CD4-positive, alpha-beta memory T cell (primary cell): Measurements from ENCODE around the gene SERPINA3. TPM values are rescaled to one million over a fixed set of nuclear protein-coding genes. Genes with fewer than 3 reads are reported as not detected.

Experiments used
- CTCF ChIA-PET: fragments of 350-600 bp; sonication (Branson Sonifier 250); formaldehyde crosslinking; loops from one replicate; lab custom pipeline; 2021; ENCODE audit warnings: inconsistent platforms; ENCODE audit not compliant: partially characterized antibody; lab: Charles Lee
- POLR2A ChIA-PET: fragments of 350-600 bp; sonication (Branson Sonifier 250); formaldehyde crosslinking; loops from one replicate; lab custom pipeline; 2021; ENCODE audit not compliant: partially characterized antibody; lab: Charles Lee
- DNase-seq, 5 donors: peaks; one replicate each; pipeline versions ENCODE4 v3.0.0 to v3.0.0-alpha.2; 2020 to 2022; ENCODE audit warnings: mixed read lengths in 1 of 5
- H3K27ac ChIP-seq: one replicate; pipeline ENCODE4 v1.7.0; 2013; ENCODE audit warnings: low read depth, low read length
- H3K27me3 ChIP-seq: 2 replicates; pipeline ENCODE4 v1.7.0; 2013; ENCODE audit warnings: mild to moderate bottlenecking, low read length, moderate library complexity; ENCODE audit not compliant: insufficient read depth
- H3K36me3 ChIP-seq: 2 replicates; pipeline ENCODE4 v1.7.0; 2013; ENCODE audit warnings: mild to moderate bottlenecking, low read length, moderate library complexity; ENCODE audit not compliant: insufficient read depth
- H3K4me1 ChIP-seq: 2 replicates; pipeline ENCODE4 v1.7.0; 2013; ENCODE audit warnings: mild to moderate bottlenecking, low read length, moderate library complexity; ENCODE audit not compliant: insufficient read depth
- H3K4me3 ChIP-seq, 2 donors: one replicate each; pipeline ENCODE4 v1.7.0; 2013; ENCODE audit warnings: low read length in 2 of 2, mild to moderate bottlenecking in 1 of 2
- H3K9me3 ChIP-seq, 2 donors: one replicate each; pipeline ENCODE4 v1.7.0; 2013; ENCODE audit warnings: low read length in 2 of 2, control low read depth in 1 of 2; ENCODE audit not compliant: control insufficient read depth in 1 of 2
- H3K27ac Mint-ChIP-seq, 7 donors: one replicate each; pipeline ENCODE4 v1.8.0; 2020 to 2021; ENCODE audit warnings: mixed read lengths in 7 of 7, mild to moderate bottlenecking in 6 of 7, inconsistent platforms in 3 of 7, moderate library complexity in 3 of 7
- H3K27me3 Mint-ChIP-seq, 2 donors: one replicate each; pipeline ENCODE4 v1.8.0; 2020 to 2021; ENCODE audit warnings: mixed read lengths in 2 of 2
- H3K36me3 Mint-ChIP-seq, 2 donors: one replicate each; pipeline ENCODE4 v1.8.0; 2020 to 2021; ENCODE audit warnings: mixed read lengths in 2 of 2, inconsistent platforms in 1 of 2, mild to moderate bottlenecking in 1 of 2
- H3K4me1 Mint-ChIP-seq, 4 donors: one replicate each; pipeline ENCODE4 v1.8.0; 2020 to 2021; ENCODE audit warnings: mixed read lengths in 4 of 4, mild to moderate bottlenecking in 1 of 4
- H3K4me3 Mint-ChIP-seq, 8 donors: one replicate each; pipeline ENCODE4 v1.8.0; 2020 to 2021; ENCODE audit warnings: mixed read lengths in 8 of 8, mild to moderate bottlenecking in 7 of 8, moderate library complexity in 6 of 8, inconsistent platforms in 3 of 8
- H3K9me3 Mint-ChIP-seq, 8 donors: one replicate each; pipeline ENCODE4 v1.8.0; 2020 to 2021; ENCODE audit warnings: mixed read lengths in 8 of 8, mild to moderate bottlenecking in 5 of 8, inconsistent platforms in 3 of 8, moderate library complexity in 1 of 8
- intact Hi-C: fragments of 100-400 bp; cut with micrococcal nuclease; formaldehyde crosslinking; loops from one replicate; pipeline ENCODE4 v1.15.1; 2023
- polyA plus RNA-seq, 2 donors: library from polyadenylated mRNA; unstranded; fragments of 300-500 nt; fragmentation: Illumina TruSeq; gene quantifications; one replicate each; pipeline ENCODE4 v1.2.3, GENCODE V29; 2021
- total RNA-seq, 2 experiments: library from RNA; stranded (reverse); gene quantifications; one replicate each; pipeline ENCODE4 v1.2.3, GENCODE V29; 2021

The SERPINA3 gene
- total and polyA plus RNA-seq, 4 experiments from 2014 or later, result not detected

- Histone ChIP-seq H3K27ac (no peak overlapping the region), H3K27me3 (no peaks in the 10 kb centered on the region), H3K4me1 (no peaks in the 10 kb centered on the region), H3K36me3 (no peaks in the 10 kb centered on the region), H3K4me3 (no peak overlapping the region), H3K9me3 (no peaks in the 10 kb centered on the region)
- ChIA-PET CTCF (no interaction called here), POLR2A (no interaction called here)
- no peaks in the 10 kb centered on the region for H3K4me1 Mint-ChIP-seq
- H3K27me3 Mint-ChIP-seq, result peaks cover 0 to 3% of the 10 kb centered on the region in 2 donors
- intact Hi-C loops, result no loop called here
- no peak for DNase-seq
- no peak overlapping the region for H3K27ac Mint-ChIP-seq
- no peaks in the 10 kb centered on the region for H3K36me3 Mint-ChIP-seq
- no peaks in the 10 kb centered on the region for H3K9me3 Mint-ChIP-seq
- no peak overlapping the region for H3K4me3 Mint-ChIP-seq
Measured at GRCh38 chr14:94578712-94579111, 33.5 kb upstream of the SERPINA3 start.

- H3K4me1 ChIP-seq, result no peaks in the 10 kb centered on the region
- no peak within 1 kb of the TSS for H3K27ac ChIP-seq
- no peaks in the 10 kb centered on the region for H3K9me3 ChIP-seq
- Mint-ChIP-seq H3K27me3 (peaks cover 0 to 3% of the 10 kb centered on the region in 2 donors), H3K9me3 (no peaks in the 10 kb centered on the region), H3K4me3 (no peak within 1 kb of the TSS), H3K27ac (peak within 1 kb of the TSS in 1 of 7 donors; percentile 62), H3K36me3 (no peaks in the 10 kb centered on the region), H3K4me1 (no peaks in the 10 kb centered on the region)
- DNase-seq, result no peak
- intact Hi-C loops, result no loop called here
- ChIA-PET CTCF (no interaction called here), POLR2A (no interaction called here)
- H3K36me3 ChIP-seq, result no peaks in the 10 kb centered on the region
- H3K27me3 ChIP-seq, result no peaks in the 10 kb centered on the region
- no peak within 1 kb of the TSS for H3K4me3 ChIP-seq
Measured at GRCh38 chr14:94581127-94581999, 30.8 kb upstream of the SERPINA3 start, which contains the start of gene SERPINA5. TSS of gene SERPINA5 (plus strand) at chr14:94581426. CDS start at chr14:94587363, 5,937 bp downstream.

GRCh38 chr14:94582199-94582750, 29.9 kb upstream of the SERPINA3 start:
- no peak overlapping the region for H3K27ac ChIP-seq
- H3K4me3 Mint-ChIP-seq, result no peak overlapping the region
- H3K27me3 Mint-ChIP-seq, result peaks cover 2 to 3% of the 10 kb centered on the region in 2 donors
- no peaks in the 10 kb centered on the region for H3K9me3 ChIP-seq
- H3K4me1 Mint-ChIP-seq, result no peaks in the 10 kb centered on the region
- POLR2A ChIA-PET, result no interaction called here
- intact Hi-C loops, result no loop called here
- DNase-seq, result no peak
- no peaks in the 10 kb centered on the region for H3K36me3 ChIP-seq
- H3K4me3 ChIP-seq, result no peak overlapping the region
- CTCF ChIA-PET, result no interaction called here
- H3K36me3 Mint-ChIP-seq, result no peaks in the 10 kb centered on the region
- H3K4me1 ChIP-seq, result no peaks in the 10 kb centered on the region
- no peaks in the 10 kb centered on the region for H3K27me3 ChIP-seq
- H3K9me3 Mint-ChIP-seq, result no peaks in the 10 kb centered on the region
- H3K27ac Mint-ChIP-seq, result no peak overlapping the region

- ChIA-PET CTCF (no interaction called here), POLR2A (no interaction called here)
- H3K27ac ChIP-seq, result no peak overlapping the region
- Mint-ChIP-seq H3K9me3 (no peaks in the 10 kb centered on the region), H3K27me3 (peaks cover 2 to 3% of the 10 kb centered on the region in 2 donors), H3K36me3 (no peaks in the 10 kb centered on the region), H3K4me1 (no peaks in the 10 kb centered on the region), H3K27ac (no peak overlapping the region), H3K4me3 (no peak overlapping the region)
- no peak overlapping the region for H3K4me3 ChIP-seq
- intact Hi-C loops, result no loop called here
- no peaks in the 10 kb centered on the region for H3K4me1 ChIP-seq
- no peaks in the 10 kb centered on the region for H3K36me3 ChIP-seq
- no peak for DNase-seq
- H3K27me3 ChIP-seq, result no peaks in the 10 kb centered on the region
- H3K9me3 ChIP-seq, result no peaks in the 10 kb centered on the region
Measured at GRCh38 chr14:94582851-94583250, 29.3 kb upstream of the SERPINA3 start.

- H3K27ac Mint-ChIP-seq, result no peak overlapping the region
- Histone ChIP-seq H3K4me1 (no peaks in the 10 kb centered on the region), H3K27ac (no peak overlapping the region), H3K9me3 (no peaks in the 10 kb centered on the region), H3K27me3 (no peaks in the 10 kb centered on the region), H3K36me3 (no peaks in the 10 kb centered on the region), H3K4me3 (no peak overlapping the region)
- no peak for DNase-seq
- no peaks in the 10 kb centered on the region for H3K36me3 Mint-ChIP-seq
- ChIA-PET CTCF (no interaction called here), POLR2A (no interaction called here)
- H3K9me3 Mint-ChIP-seq, result no peaks in the 10 kb centered on the region
- no peaks in the 10 kb centered on the region for H3K4me1 Mint-ChIP-seq
- peaks cover 3 to 4% of the 10 kb centered on the region in 2 donors for H3K27me3 Mint-ChIP-seq
- intact Hi-C loops, result no loop called here
- H3K4me3 Mint-ChIP-seq, result no peak overlapping the region
Measured at GRCh38 chr14:94583557-94583956, 28.6 kb upstream of the SERPINA3 start.

GRCh38 chr14:94584591-94585280, 27.5 kb upstream of the SERPINA3 start:
- intact Hi-C loops, result no loop called here
- H3K36me3 Mint-ChIP-seq, result no peaks in the 10 kb centered on the region
- no peak for DNase-seq
- no peaks in the 10 kb centered on the region for H3K9me3 Mint-ChIP-seq
- CTCF ChIA-PET, result no interaction called here
- no peaks in the 10 kb centered on the region for H3K36me3 ChIP-seq
- no peaks in the 10 kb centered on the region for H3K9me3 ChIP-seq
- H3K27me3 Mint-ChIP-seq, result peaks cover 2 to 5% of the 10 kb centered on the region in 2 donors
- H3K27ac ChIP-seq, result no peak overlapping the region
- no peak overlapping the region for H3K27ac Mint-ChIP-seq
- no peaks in the 10 kb centered on the region for H3K27me3 ChIP-seq
- POLR2A ChIA-PET, result no interaction called here
- no peaks in the 10 kb centered on the region for H3K4me1 Mint-ChIP-seq
- no peak overlapping the region for H3K4me3 Mint-ChIP-seq
- H3K4me3 ChIP-seq, result no peak overlapping the region
- H3K4me1 ChIP-seq, result no peaks in the 10 kb centered on the region

GRCh38 chr14:94586635-94587034, 25.6 kb upstream of the SERPINA3 start:
- Mint-ChIP-seq H3K4me3 (no peak overlapping the region), H3K27ac (peak overlapping the region in 1 of 7 donors; percentile 39), H3K36me3 (no peaks in the 10 kb centered on the region), H3K4me1 (peaks cover 0 to 1% (median 0%) of the 10 kb centered on the region in 4 donors), H3K27me3 (peaks cover 4 to 5% of the 10 kb centered on the region in 2 donors), H3K9me3 (peaks cover 0 to 1% (median 0%) of the 10 kb centered on the region in 8 donors)
- no peak overlapping the region for H3K4me3 ChIP-seq
- no peak for DNase-seq
- no peak overlapping the region for H3K27ac ChIP-seq
- no peaks in the 10 kb centered on the region for H3K27me3 ChIP-seq
- intact Hi-C loops, result no loop called here
- no peaks in the 10 kb centered on the region for H3K9me3 ChIP-seq
- H3K4me1 ChIP-seq, result no peaks in the 10 kb centered on the region
- POLR2A ChIA-PET, result no interaction called here
- CTCF ChIA-PET, result no interaction called here
- H3K36me3 ChIP-seq, result no peaks in the 10 kb centered on the region
